IMR-90 (cell line): ENCODE data around the gene PCIF1. TPM values are rescaled to one million over a fixed set of nuclear protein-coding genes. Genes with fewer than 3 reads are reported as not detected.

Experiments used
- ELK1 ChIP-seq: fragments of 150-350 bp; IDR thresholded peaks from 2 replicates; pipeline ENCODE4 v1.6.1; 2016; ENCODE audit warnings: low read depth, mild to moderate bottlenecking, low read length, moderate library complexity, borderline replicate concordance
- FOS ChIP-seq: fragments of 150-350 bp; IDR thresholded peaks from 2 replicates; pipeline ENCODE4 v1.6.1; 2016; ENCODE audit warnings: low read depth, low read length
- SMC3 ChIP-seq: fragments of 150-350 bp; IDR thresholded peaks from 2 replicates; pipeline ENCODE4 v1.6.1; 2016; ENCODE audit warnings: low read depth, mild to moderate bottlenecking, antibody characterized with exemption, low read length, moderate library complexity
- polyA plus RNA-seq, 3 experiments: library from polyadenylated mRNA; depleted of rRNA; stranded (reverse); fragments of >200 nt; gene quantifications; 2 replicates each; pipeline ENCODE4 v1.2.3, GENCODE V29; 2012; ENCODE audit warnings: low replicate concordance in 1 of 3
- total RNA-seq: library from RNA; depleted of rRNA; stranded (reverse); fragments of >200 nt; gene quantifications from 2 replicates; pipeline ENCODE4 v1.2.3, GENCODE V29; 2012

PCIF1 gene
- total and polyA plus RNA-seq, 2 of the 4 experiments (the other 2 are of a cell fraction): 5.4 to 18.3 TPM

DNA sequence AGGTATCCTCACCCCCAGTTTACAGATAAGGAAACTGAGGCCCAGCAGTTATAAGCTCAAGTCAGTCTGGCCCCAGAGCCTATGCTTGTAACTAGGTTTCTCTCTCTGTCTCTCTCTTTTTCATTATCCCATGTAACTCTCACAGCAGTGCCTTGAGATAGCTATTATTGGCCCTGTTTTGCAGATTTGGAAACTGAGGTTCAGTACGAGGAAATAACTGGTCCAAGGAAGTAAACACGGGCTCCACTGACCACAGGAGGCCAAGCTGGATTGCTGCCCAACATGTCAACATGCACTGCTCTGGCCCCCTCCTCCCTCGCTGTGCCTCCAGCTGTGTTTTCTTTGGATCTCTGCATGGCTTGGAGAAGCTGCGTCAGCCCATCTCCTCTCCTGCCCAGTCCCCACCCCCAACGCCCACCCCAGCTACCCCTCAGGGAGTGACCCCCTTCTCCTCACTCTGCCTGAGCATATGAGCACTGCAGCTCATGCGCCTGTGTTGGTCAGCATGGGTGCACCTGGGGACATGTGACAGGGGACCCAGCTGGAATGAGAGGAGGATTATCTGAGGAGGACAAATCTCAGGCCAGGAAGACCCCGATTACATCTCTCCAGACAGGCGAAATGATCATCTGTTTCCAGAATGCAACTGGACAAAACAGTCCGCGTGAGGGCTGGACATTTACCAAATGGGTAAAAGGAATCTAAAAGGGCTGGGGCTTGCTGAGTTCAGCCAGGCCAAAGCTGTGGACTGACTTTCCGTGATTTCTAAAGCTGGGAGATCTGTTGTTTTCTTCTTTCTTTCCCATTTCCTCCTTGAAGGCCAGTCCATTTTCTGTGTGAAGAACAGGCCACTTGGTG, 14.7 kb upstream of the PCIF1 start (continued):
- no peak for TF ChIP-seq ELK1
- TF ChIP-seq SMC3: no peak
- no peak for TF ChIP-seq FOS
